WTC11 (cell line): ENCODE results near the gene RAB15.

Experiments used
- AR ChIP-seq: fragments of 250-450 bp; sonication (Bioruptor Pico); IDR thresholded peaks from 2 replicates; pipeline ENCODE4 v1.9.0; 2021; ENCODE audit warnings: mild to moderate bottlenecking
- ATF3 ChIP-seq: sonication (generic); formaldehyde crosslinking; conservative IDR thresholded peaks from 2 replicates; pipeline ENCODE4 v1.8.1; 2022; ENCODE audit warnings: mild to moderate bottlenecking, missing genetic modification reagents
- CREM ChIP-seq: sonication (generic); formaldehyde crosslinking; IDR thresholded peaks from 2 replicates; pipeline ENCODE4 v1.8.1; 2022; ENCODE audit warnings: mild to moderate bottlenecking, missing genetic modification reagents, moderate library complexity
- CTCF ChIP-seq: fragments of 200-600 bp; IDR thresholded peaks from 2 replicates; pipeline ENCODE4 v1.8.0; 2022; ENCODE audit warnings: antibody characterized with exemption
- IRF1 ChIP-seq: sonication (generic); formaldehyde crosslinking; IDR thresholded peaks from 2 replicates; pipeline ENCODE4 v1.8.0; 2023; ENCODE audit warnings: missing genetic modification reagents
- MXD4 ChIP-seq: fragments of 250-450 bp; sonication (Bioruptor Pico); IDR thresholded peaks from 2 replicates; pipeline ENCODE4 v1.8.0; 2021; ENCODE audit warnings: mild to moderate bottlenecking, moderate library complexity, borderline replicate concordance
- NFYB ChIP-seq: sonication (generic); formaldehyde crosslinking; conservative IDR thresholded peaks from 2 replicates; pipeline ENCODE4 v1.8.0; 2022; ENCODE audit warnings: low read depth, missing genetic modification reagents
- RELA ChIP-seq: sonication (generic); formaldehyde crosslinking; IDR thresholded peaks from 2 replicates; pipeline ENCODE4 v1.8.1; 2022; ENCODE audit warnings: missing genetic modification reagents, mild to moderate bottlenecking, borderline replicate concordance
- SP1 ChIP-seq: sonication (generic); formaldehyde crosslinking; conservative IDR thresholded peaks from 2 replicates; pipeline ENCODE4 v1.8.1; 2022; ENCODE audit warnings: missing genetic modification reagents
- ZNF121 ChIP-seq: sonication (generic); formaldehyde crosslinking; IDR thresholded peaks from 2 replicates; pipeline ENCODE4 v1.8.0; 2023; ENCODE audit warnings: missing genetic modification reagents

GRCh38 chr14:65011538-65011937 lies 39.4 kb upstream of the RAB15 start:
- TF ChIP-seq IRF1 (CRISPR knock-in tag) (no peak), ZNF121 (CRISPR knock-in tag) (no peak), CTCF (no peak), MXD4 (CRISPR knock-in tag) (no peak), CREM (CRISPR knock-in tag) (no peak), ATF3 (CRISPR knock-in tag) (no peak), NFYB (CRISPR knock-in tag) (no peak), SP1 (CRISPR knock-in tag) (no peak), AR (CRISPR knock-in tag) (no peak), RELA (CRISPR knock-in tag) (no peak)
